SK-N-SH (cell line): ENCODE results near the gene ZNF19. TPM values are rescaled to one million over a fixed set of nuclear protein-coding genes. Genes with fewer than 3 reads are reported as not detected.

Experiments
- CTCF ChIA-PET: fragments of 300-600, 350-600 bp; formaldehyde crosslinking; extraction: SDS; loops from one replicate; lab custom pipeline; 2021; lab: Yijun Ruan, JAX
- POLR2A ChIA-PET: fragments of 350-600 bp; sonication (Branson Sonifier 250); formaldehyde crosslinking; extraction: SDS; loops from one replicate; lab custom pipeline; 2020; ENCODE audit warnings: antibody characterized with exemption, inconsistent platforms; lab: Yijun Ruan, JAX
- DNase-seq: peaks from one replicate; pipeline ENCODE4 v3.0.0; 2012
- H2AFZ ChIP-seq: fragments of 200-600 bp; sonication (generic); 2 replicates; pipeline ENCODE4 v1.8.1; 2016; ENCODE audit warnings: antibody characterized with exemption, mild to moderate bottlenecking, low read depth
- H3F3A ChIP-seq: fragments of 200-600 bp; sonication (generic); replicated peaks from 2 replicates; pipeline ENCODE3; 2016; ENCODE audit warnings: antibody characterized with exemption, mild to moderate bottlenecking; ENCODE audit not compliant: insufficient read depth
- H3K27ac ChIP-seq, 2 experiments: fragments of 200-500 bp in 1 of 2; fragments of 200-600 bp in 1 of 2; sonication (Bioruptor generic) in 1 of 2; sonication (generic), shearing (Covaris generic) in 1 of 2; 2 replicates each; pipeline versions ENCODE4 v1.5.1 to v1.6.1; 2014 to 2016; ENCODE audit warnings: low read depth in 2 of 2, inconsistent platforms in 1 of 2, low read length in 1 of 2, mild to moderate bottlenecking in 1 of 2, mixed read lengths in 1 of 2
- H3K27me3 ChIP-seq: fragments of 200-600 bp; sonication (generic), shearing (Covaris generic); 2 replicates; pipeline ENCODE4 v1.6.1; 2016; ENCODE audit warnings: mixed run types; ENCODE audit not compliant: insufficient read depth
- H3K36me3 ChIP-seq, 2 experiments: fragments of 200-500 bp in 1 of 2; fragments of 200-600 bp in 1 of 2; sonication (Bioruptor generic) in 1 of 2; sonication (generic) in 1 of 2; replicated peaks in 1 of 2; 2 replicates each; pipeline versions ENCODE3 to v1.5.1; 2014 to 2016; ENCODE audit warnings: low read length in 1 of 2, mild to moderate bottlenecking in 1 of 2; ENCODE audit not compliant: insufficient read depth in 2 of 2, control insufficient read depth in 1 of 2
- H3K4me1 ChIP-seq, 2 experiments: fragments of 200-500 bp in 1 of 2; fragments of 200-600 bp in 1 of 2; sonication (Bioruptor generic) in 1 of 2; sonication (generic), shearing (Covaris generic) in 1 of 2; 2 replicates each; pipeline versions ENCODE4 v1.5.1 to v1.6.1; 2014 to 2016; ENCODE audit warnings: low read depth in 1 of 2, low read length in 1 of 2, mixed run types in 1 of 2; ENCODE audit not compliant: insufficient read depth in 2 of 2, control insufficient read depth in 1 of 2
- H3K4me2 ChIP-seq: fragments of 200-600 bp; sonication (generic), shearing (Covaris generic); 2 replicates; pipeline ENCODE4 v1.6.1; 2017; ENCODE audit warnings: mixed run types
- H3K4me3 ChIP-seq, 2 experiments: fragments of 200-500 bp in 1 of 2; fragments of 200-600 bp in 1 of 2; sonication (Bioruptor generic) in 1 of 2; sonication (generic), shearing (Covaris generic) in 1 of 2; 2 replicates each; pipeline versions ENCODE4 v1.5.1 to v1.8.1; 2014 to 2016; ENCODE audit warnings: low read depth in 2 of 2, inconsistent platforms in 1 of 2, low read length in 1 of 2, mild to moderate bottlenecking in 1 of 2, mixed read lengths in 1 of 2, moderate library complexity in 1 of 2
- H3K79me2 ChIP-seq: fragments of 200-600 bp; sonication (generic); 2 replicates; pipeline ENCODE4 v1.8.1; 2017; ENCODE audit warnings: mild to moderate bottlenecking; ENCODE audit not compliant: insufficient read depth
- H3K9ac ChIP-seq: fragments of 200-600 bp; sonication (generic); 2 replicates; pipeline ENCODE4 v1.6.1; 2017; ENCODE audit warnings: mixed run types
- H3K9me2 ChIP-seq: fragments of 200-600 bp; sonication (generic); 2 replicates; pipeline ENCODE4 v1.6.1; 2017; ENCODE audit warnings: mixed run types
- H3K9me3 ChIP-seq: fragments of 200-600 bp; sonication (generic); 2 replicates; pipeline ENCODE4 v1.6.1; 2017; ENCODE audit warnings: mixed run types, mild to moderate bottlenecking, moderate library complexity
- H4K20me1 ChIP-seq: fragments of 200-600 bp; sonication (generic); 2 replicates; pipeline ENCODE4 v1.6.1; 2017; ENCODE audit warnings: mild to moderate bottlenecking, mixed run types; ENCODE audit not compliant: insufficient read depth
- CHD2 ChIP-seq: fragments of 150-350 bp; IDR thresholded peaks from 2 replicates; pipeline ENCODE4 v1.6.1; 2018; ENCODE audit warnings: low read length; ENCODE audit not compliant: partially characterized antibody
- ELF1 ChIP-seq: IDR thresholded peaks from 2 replicates; pipeline ENCODE4 v1.4.0; 2012
- EP300 ChIP-seq, 2 experiments: IDR thresholded peaks; 2 replicates each; pipeline versions ENCODE4 v1.4.0 to v1.6.1; 2012; ENCODE audit warnings: borderline replicate concordance in 1 of 2, low read depth in 1 of 2, low read length in 1 of 2
- EZH2phosphoT487 ChIP-seq: fragments of 200-600 bp; sonication (generic); IDR thresholded peaks from 2 replicates; pipeline ENCODE4 v1.6.1; 2017; ENCODE audit warnings: low read depth, mixed run types, mild to moderate bottlenecking, antibody characterized with exemption, moderate library complexity, borderline replicate concordance
- FOSL2 ChIP-seq: IDR thresholded peaks from 2 replicates; pipeline ENCODE4 v1.4.0; 2012; ENCODE audit warnings: low read depth, mild to moderate bottlenecking, moderate library complexity, borderline replicate concordance
- FOXJ3 ChIP-seq: sonication (generic); formaldehyde crosslinking; IDR thresholded peaks from 2 replicates; pipeline ENCODE4 v1.5.1; 2020; ENCODE audit warnings: mild to moderate bottlenecking, missing genetic modification reagents
- FOXM1 ChIP-seq: IDR thresholded peaks from 2 replicates; pipeline ENCODE4 v1.4.0; 2012; ENCODE audit warnings: low read depth, mild to moderate bottlenecking
- GABPA ChIP-seq: IDR thresholded peaks from 2 replicates; pipeline ENCODE4 v1.4.0; 2012; ENCODE audit warnings: low read depth, mild to moderate bottlenecking
- JUND ChIP-seq: IDR thresholded peaks from 2 replicates; pipeline ENCODE4 v1.4.0; 2012
- NRF1 ChIP-seq: IDR thresholded peaks from 2 replicates; pipeline ENCODE4 v1.6.1; 2012; ENCODE audit warnings: low read depth, mild to moderate bottlenecking, low read length
- POLR2AphosphoS5 ChIP-seq: IDR thresholded peaks from 2 replicates; pipeline ENCODE4 v1.6.1; 2012; ENCODE audit warnings: low read depth, low read length
- RAD21 ChIP-seq: IDR thresholded peaks from 2 replicates; pipeline ENCODE4 v1.6.1; 2012; ENCODE audit warnings: mild to moderate bottlenecking, low read length
- RXRA ChIP-seq: IDR thresholded peaks from 2 replicates; pipeline ENCODE4 v1.4.0; 2012; ENCODE audit warnings: low read depth, mild to moderate bottlenecking, borderline replicate concordance
- SMC3 ChIP-seq: IDR thresholded peaks from 2 replicates; pipeline ENCODE4 v1.6.1; 2012; ENCODE audit warnings: low read depth, low read length, improper control_type of control experiment
- TEAD4 ChIP-seq: IDR thresholded peaks from 2 replicates; pipeline ENCODE4 v1.4.0; 2012; ENCODE audit warnings: mild to moderate bottlenecking, borderline replicate concordance; ENCODE audit not compliant: insufficient read depth
- WGBS: methylation state at CpG from one replicate; pipeline ENCODE4 v1.1.6; 2017; ENCODE audit warnings: low lambda C conversion rate; 5-methylcytosine and 5-hydroxymethylcytosine counted together
- polyA plus RNA-seq, 3 experiments: library from polyadenylated mRNA; depleted of rRNA; stranded (reverse); fragments of >200 nt; gene quantifications; 2 replicates each; pipeline ENCODE4 v1.2.3, GENCODE V29; 2012
- TF ChIP-seq, protein P1 (sequence below): fragments of 150-350 bp; IDR thresholded peaks from 2 replicates; pipeline ENCODE4 v1.6.1; 2017; ENCODE audit warnings: antibody characterized with exemption, low read length, low read depth, borderline replicate concordance
- TF ChIP-seq, protein P2 (sequence below): IDR thresholded peaks from 2 replicates; pipeline ENCODE4 v1.4.0; 2012; ENCODE audit warnings: low read depth, borderline replicate concordance
- TF ChIP-seq, protein P3 (sequence below): IDR thresholded peaks from 2 replicates; pipeline ENCODE4 v1.4.0; 2012; ENCODE audit warnings: low read depth
- TF ChIP-seq, protein P4 (sequence below): fragments of 200-600 bp; sonication (generic); IDR thresholded peaks from 2 replicates; pipeline ENCODE4 v1.6.1; 2017; ENCODE audit warnings: antibody characterized with exemption, mild to moderate bottlenecking, moderate library complexity
- TF ChIP-seq, protein P5 (sequence below): fragments of 150-350 bp; IDR thresholded peaks from 2 replicates; pipeline ENCODE4 v1.6.1; 2016; ENCODE audit warnings: mild to moderate bottlenecking, low read depth, low read length

Gene ZNF19
- polyA plus RNA-seq, 1 of the 3 experiments (the other 2 are of a cell fraction) = 1.4 TPM

DNA sequence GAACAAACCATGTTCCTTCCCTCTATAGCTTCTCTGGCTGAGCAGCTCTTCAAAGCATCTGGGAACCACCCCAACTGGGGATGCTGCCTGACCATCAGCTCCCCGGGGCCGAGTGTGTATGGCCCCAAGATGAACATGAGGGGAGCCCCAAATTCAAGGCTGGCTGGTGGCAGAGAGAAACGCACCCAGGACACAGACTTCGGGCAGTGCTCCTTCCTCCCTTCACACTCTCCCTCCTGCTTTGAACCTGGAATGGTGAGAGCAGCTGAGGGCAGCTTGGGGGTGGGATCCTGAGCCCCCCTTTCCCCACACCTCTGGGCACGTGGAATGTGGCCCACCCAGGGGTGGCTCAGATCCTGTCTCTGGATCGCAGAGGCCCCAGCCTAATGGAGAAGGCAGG lies 64.5 kb downstream of the ZNF19 start:
- H3K4me3 ChIP-seq = no peak overlapping the region
- H3K9me3 ChIP-seq = no peaks in the 10 kb centered on the region; the same call in 1 of the 2 replicates
- H2AFZ ChIP-seq = no peak overlapping the region
- H3K9ac ChIP-seq = no peak overlapping the region
- ChIA-PET POLR2A (no interaction called here), CTCF (interaction anchor here (1.6 kb wide), 1 partner anchor 12 kb away, joined by 11 read pairs; no protein-coding TSS in a partner anchor)
- no peaks in the 10 kb centered on the region; a peak in 1 of 4 replicates for H3K4me1 ChIP-seq
- no peak overlapping the region for H3K4me2 ChIP-seq
- H4K20me1 ChIP-seq = no peaks in the 10 kb centered on the region
- no peak for DNase-seq
- WGBS = 13% methylated on average over 4 of the region's 6 CpGs
- no peaks in the 10 kb centered on the region for H3K9me2 ChIP-seq
- no peak for TF ChIP-seq SMC3
- no peak for TF ChIP-seq POLR2AphosphoS5
- no peak for TF ChIP-seq RXRA
- TF ChIP-seq GABPA = no peak
- TF ChIP-seq, protein P1, sequence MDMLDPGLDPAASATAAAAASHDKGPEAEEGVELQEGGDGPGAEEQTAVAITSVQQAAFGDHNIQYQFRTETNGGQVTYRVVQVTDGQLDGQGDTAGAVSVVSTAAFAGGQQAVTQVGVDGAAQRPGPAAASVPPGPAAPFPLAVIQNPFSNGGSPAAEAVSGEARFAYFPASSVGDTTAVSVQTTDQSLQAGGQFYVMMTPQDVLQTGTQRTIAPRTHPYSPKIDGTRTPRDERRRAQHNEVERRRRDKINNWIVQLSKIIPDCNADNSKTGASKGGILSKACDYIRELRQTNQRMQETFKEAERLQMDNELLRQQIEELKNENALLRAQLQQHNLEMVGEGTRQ = no peak
- no peak for TF ChIP-seq EP300 (IDR thresholded peaks at IDR 0.05; ENCODE audit: borderline replicate concordance in 1 of 2, low read depth in 1 of 2, low read length in 1 of 2)
- TF ChIP-seq CHD2 = no peak
- TF ChIP-seq TEAD4 = no peak
- TF ChIP-seq, all 33 proteins: peak for 0
- no peaks in the 10 kb centered on the region for H3K79me2 ChIP-seq
- no peaks in the 10 kb centered on the region for H3K36me3 ChIP-seq
- no peaks in the 10 kb centered on the region for H3F3A ChIP-seq
- peaks cover 13% of the 10 kb centered on the region; the same call in 1 of the 2 replicates for H3K27me3 ChIP-seq
- no peak overlapping the region for H3K27ac ChIP-seq

DNA sequence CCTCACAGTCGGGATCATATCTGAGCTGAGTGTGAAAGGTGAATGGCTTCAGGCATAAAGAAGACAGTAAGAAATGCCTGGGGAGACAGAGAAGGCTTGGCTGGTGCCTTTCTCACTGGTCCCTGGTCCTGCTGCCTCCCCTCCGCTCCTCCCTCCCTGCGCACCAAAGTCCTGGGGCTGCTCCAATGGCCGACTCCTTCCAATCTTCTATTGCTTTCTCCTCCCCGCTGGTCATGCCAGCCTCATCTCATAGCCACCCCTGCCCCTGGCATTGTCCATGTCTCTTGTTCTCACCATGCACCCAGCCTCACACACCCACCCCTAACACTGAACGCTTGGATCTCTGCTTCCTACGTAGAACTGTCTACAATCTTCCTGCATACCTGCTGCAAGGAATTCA lies 65.3 kb downstream of the ZNF19 start:
- Histone ChIP-seq H2AFZ (no peak overlapping the region), H3K27me3 (peaks cover 13% of the 10 kb centered on the region; the same call in 1 of the 2 replicates), H3K9ac (no peak overlapping the region), H3K79me2 (no peaks in the 10 kb centered on the region), H3K9me2 (no peaks in the 10 kb centered on the region), H3K9me3 (no peaks in the 10 kb centered on the region; the same call in 1 of the 2 replicates), H3F3A (no peaks in the 10 kb centered on the region), H3K4me3 (no peak overlapping the region), H3K27ac (no peak overlapping the region), H3K4me2 (no peak overlapping the region), H4K20me1 (no peaks in the 10 kb centered on the region), H3K4me1 (no peaks in the 10 kb centered on the region; a peak in 1 of 4 replicates), H3K36me3 (no peaks in the 10 kb centered on the region)
- ChIA-PET CTCF (interaction anchor here (1.0 to 1.6 kb wide), 3 partner anchors 11 to 77 kb away, joined by 3 to 11 read pairs (median 4); no protein-coding TSS in a partner anchor), POLR2A (no interaction called here)
- WGBS = 33% methylated on average over 7 of the region's 7 CpGs
- no peak for DNase-seq
- TF ChIP-seq ELF1 (no peak), EZH2phosphoT487 (no peak), FOXJ3 (CRISPR knock-in tag) (no peak), JUND (no peak), CHD2 (no peak), FOXM1 (no peak), NRF1 (no peak), FOSL2 (no peak), TEAD4 (no peak), RAD21 (no peak)
- TF ChIP-seq, protein P2, sequence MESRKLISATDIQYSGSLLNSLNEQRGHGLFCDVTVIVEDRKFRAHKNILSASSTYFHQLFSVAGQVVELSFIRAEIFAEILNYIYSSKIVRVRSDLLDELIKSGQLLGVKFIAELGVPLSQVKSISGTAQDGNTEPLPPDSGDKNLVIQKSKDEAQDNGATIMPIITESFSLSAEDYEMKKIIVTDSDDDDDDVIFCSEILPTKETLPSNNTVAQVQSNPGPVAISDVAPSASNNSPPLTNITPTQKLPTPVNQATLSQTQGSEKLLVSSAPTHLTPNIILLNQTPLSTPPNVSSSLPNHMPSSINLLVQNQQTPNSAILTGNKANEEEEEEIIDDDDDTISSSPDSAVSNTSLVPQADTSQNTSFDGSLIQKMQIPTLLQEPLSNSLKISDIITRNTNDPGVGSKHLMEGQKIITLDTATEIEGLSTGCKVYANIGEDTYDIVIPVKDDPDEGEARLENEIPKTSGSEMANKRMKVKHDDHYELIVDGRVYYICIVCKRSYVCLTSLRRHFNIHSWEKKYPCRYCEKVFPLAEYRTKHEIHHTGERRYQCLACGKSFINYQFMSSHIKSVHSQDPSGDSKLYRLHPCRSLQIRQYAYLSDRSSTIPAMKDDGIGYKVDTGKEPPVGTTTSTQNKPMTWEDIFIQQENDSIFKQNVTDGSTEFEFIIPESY = no peak
- TF ChIP-seq, protein P1 = no peak
- TF ChIP-seq, protein P3, sequence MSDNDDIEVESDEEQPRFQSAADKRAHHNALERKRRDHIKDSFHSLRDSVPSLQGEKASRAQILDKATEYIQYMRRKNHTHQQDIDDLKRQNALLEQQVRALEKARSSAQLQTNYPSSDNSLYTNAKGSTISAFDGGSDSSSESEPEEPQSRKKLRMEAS = no peak
- TF ChIP-seq, protein P4, sequence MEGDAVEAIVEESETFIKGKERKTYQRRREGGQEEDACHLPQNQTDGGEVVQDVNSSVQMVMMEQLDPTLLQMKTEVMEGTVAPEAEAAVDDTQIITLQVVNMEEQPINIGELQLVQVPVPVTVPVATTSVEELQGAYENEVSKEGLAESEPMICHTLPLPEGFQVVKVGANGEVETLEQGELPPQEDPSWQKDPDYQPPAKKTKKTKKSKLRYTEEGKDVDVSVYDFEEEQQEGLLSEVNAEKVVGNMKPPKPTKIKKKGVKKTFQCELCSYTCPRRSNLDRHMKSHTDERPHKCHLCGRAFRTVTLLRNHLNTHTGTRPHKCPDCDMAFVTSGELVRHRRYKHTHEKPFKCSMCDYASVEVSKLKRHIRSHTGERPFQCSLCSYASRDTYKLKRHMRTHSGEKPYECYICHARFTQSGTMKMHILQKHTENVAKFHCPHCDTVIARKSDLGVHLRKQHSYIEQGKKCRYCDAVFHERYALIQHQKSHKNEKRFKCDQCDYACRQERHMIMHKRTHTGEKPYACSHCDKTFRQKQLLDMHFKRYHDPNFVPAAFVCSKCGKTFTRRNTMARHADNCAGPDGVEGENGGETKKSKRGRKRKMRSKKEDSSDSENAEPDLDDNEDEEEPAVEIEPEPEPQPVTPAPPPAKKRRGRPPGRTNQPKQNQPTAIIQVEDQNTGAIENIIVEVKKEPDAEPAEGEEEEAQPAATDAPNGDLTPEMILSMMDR = no peak
- TF ChIP-seq, protein P5, sequence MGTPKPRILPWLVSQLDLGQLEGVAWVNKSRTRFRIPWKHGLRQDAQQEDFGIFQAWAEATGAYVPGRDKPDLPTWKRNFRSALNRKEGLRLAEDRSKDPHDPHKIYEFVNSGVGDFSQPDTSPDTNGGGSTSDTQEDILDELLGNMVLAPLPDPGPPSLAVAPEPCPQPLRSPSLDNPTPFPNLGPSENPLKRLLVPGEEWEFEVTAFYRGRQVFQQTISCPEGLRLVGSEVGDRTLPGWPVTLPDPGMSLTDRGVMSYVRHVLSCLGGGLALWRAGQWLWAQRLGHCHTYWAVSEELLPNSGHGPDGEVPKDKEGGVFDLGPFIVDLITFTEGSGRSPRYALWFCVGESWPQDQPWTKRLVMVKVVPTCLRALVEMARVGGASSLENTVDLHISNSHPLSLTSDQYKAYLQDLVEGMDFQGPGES = no peak
